NCI-H69 (cell line): ENCODE data around the gene AUTS2.
A peak's percentile ranks its signal among the peaks of the same experiment; 100 is the strongest.

Experiments
- DNase-seq: peaks from one replicate; lab custom pipeline; 2025; lab: John Stamatoyannopoulos, UW

AUTS2 gene

DNA sequence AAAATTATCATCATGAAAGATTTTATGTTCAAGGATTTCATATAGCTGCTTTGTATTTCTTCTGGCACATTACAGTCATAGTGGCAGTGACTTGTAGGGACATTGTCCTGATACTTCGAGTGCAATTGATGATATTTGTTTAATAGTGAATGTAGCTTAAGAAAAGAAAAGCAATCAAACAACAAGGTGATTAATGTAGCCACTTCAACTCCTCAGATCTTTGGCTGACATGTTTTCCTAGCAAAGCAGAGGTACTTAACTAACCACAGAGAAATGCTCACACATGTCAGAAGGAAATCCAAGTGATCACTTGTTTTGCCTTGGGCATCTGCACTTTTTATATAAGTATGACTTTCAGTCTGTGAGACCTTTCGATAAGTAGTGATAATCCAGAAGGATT lies 470.3 kb downstream of the AUTS2 start:
- no peak for DNase-seq

DNA sequence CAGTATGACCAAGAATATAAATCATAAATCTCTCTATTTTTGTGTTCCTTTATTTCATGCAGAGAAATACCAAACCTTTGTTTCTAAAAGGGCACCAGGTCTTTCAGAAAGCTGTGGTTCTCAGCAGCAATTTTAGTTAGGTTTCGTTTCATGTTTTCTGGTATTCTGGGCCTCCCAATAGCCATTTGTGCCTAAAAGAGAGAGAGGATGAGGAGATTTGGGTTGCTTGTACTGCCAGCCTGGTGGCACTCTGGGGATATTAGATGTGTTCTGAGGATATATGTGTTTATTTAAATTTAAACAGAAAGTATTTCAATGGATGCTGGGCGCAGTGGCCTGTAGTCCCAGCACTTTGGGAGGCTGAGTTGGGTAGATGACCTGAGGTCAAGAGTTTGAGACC lies 471.7 kb downstream of the AUTS2 start:
- no peak for DNase-seq

DNA sequence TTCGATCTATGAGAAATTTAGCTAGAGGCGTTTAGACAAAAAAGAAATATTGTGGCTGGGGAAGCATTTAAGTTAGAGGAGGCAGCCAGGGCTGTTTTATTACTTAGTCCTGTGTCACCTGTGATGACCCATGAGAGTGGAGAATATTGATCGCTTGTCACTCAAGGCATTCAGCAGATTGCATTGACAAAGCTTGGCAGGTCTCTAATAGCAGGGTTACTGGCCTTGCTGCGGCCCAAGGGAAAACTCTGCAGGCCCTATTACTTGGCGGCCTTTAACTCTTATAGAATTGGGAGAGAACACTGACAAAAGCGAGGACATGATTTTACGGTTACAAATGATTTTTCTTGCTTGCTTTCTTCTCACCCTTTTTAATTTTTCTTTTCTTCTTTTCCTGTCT lies 473.5 kb downstream of the AUTS2 start:
- DNase-seq = peak; percentile 81

DNA sequence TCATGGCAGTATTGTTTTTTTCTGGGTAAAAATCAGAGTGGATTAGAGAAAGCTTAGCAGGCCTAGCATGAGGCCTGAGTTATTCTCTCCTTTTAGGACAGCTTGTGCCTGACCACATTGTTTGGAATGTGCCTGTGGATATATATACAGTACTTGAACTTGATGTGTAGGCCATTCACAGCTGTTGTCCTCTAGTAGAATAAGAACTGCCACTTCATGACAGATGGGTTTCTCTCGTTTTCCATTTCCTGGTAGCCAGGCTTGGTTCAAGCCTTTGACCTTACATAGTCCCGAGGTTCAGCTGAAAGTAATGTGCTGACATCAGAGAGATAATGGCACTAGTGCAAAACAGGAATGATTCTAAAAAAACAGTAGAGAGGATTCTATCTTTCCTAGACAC lies 473.9 kb downstream of the AUTS2 start:
- DNase-seq = peak; percentile 90

DNA sequence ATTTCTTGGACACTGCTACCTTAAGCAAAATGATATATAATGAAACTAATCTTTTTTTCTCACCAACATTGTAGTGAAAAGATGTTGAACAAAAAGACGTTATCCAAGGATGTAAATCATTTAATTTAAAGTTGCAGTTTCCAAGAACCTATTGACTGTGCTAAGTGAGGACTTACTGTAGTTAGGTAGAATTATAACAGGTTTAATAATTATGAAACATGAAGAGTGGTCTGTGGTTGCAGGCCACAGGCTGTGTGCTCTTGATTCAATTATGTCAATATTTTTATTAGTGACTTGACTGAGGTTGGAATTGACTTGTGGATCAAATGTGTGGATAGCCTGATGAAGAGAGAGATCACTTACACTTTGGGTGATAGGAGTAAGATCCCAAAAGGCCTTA lies 478.1 kb downstream of the AUTS2 start:
- DNase-seq = no peak

DNA sequence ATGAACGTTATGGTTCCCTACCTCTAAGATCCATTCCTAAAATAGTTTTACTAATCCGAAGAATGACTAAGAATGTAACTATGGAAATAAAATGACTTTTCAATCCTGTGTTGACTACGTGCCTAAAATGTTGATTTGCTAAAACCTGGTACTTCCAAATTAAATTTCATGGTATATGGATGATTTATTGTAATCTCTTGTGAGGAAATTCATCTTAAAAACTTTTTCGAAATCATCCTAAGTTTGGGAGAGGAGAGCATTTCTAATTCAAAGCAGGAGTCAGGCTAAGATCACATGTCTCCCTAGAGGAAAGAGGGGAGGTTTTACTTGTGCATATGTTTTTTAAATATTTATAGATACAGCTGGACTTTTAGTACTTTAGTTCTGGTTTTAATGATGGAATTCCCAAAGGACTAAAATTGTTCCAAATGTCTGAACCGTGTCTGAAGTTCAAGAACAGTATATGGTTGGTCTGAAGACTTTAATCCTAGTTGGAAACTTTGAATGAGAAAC lies 483.9 kb downstream of the AUTS2 start:
- no peak for DNase-seq

DNA sequence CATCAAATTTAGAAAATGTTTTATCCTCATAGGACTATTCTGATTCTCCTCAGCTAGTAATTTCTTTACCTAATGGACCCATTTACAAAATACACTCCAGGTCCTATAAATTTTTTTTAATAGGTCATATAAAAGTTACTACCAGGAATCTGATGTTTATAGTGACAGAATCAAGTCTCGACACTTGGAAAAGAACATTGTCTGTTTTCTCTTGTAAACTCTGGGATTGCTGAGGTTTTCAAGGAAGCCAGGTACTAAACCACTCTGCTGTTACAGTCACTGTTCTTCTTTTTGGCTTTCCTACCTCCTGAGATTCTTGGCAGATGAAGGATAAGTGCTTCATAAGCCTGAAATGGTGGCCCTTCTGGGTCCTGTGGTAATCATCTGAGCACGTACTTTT lies 493.1 kb downstream of the AUTS2 start:
- DNase-seq = peak; percentile 17

DNA sequence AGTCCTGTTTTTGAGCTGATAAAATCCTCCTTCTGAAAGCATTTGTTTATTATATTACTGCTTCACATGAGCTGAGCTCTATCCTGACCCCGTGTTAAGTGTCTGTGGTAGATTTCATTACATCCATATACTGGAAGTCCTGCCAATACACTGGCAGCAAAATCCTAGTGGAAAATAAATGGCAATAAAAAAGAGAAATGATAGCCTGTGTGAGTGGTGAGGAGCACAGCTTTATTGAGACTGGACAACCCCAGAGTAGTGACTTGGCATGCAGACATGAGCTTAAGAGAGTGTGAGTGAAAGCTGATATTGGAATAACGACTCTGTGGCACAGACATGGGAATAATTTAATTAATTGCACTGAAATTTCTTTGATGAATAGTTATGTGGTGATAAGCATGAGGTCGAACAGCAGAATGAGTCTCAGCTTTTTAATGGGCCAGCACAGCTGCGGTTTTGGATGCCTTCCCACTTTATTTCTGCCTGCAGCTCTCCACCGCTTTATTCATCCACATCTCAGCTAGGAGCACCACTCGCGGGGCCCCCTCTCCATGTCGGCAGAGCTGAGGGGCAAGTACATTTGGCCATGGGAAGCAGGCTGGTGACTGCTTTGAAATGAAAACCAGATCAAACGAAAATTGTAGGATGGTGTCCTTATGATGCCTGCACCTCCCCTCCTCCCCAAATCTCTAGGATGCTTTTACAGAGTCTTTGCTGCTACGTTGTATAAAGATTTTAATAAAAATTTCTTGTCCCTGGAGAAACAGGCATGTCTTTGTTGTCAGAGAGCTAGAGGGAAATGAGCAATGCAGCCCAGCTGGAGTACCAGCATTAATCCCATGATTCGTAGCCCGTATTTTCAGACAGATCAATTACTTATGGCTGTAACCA lies 494.3 kb downstream of the AUTS2 start:
- peak; percentile 89 for DNase-seq

DNA sequence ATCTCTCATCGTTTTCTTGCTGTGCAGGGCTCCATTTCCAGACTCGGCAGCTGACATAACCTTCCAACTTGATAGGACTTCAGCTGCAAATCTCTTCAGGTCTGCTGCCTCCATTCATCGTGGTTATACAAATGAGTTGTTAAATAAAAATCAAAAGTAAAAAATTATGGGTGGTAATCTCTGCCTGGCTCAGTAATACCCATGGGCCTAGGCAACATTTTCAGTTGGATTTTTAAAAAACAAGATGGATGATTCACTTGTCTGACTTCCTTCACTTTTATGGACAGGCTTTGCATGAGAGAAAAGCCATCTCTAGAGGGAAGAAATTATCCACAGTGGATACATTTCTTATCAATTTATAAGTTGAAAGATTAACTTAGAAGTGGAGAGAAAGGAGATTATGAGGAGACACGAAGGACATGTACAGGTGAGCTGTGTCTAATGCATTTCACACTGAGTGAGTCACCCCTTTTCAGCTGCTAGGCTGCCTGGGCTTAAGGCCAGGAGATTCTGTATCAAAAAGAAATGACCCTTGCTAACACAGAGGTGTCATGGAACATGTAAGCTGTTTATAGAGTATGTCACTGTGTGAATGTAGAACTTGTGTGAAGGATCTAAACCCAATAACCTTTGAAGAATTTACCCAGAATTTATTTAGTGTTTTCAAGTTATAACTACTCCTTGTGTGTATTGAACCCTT lies 495.1 kb downstream of the AUTS2 start:
- peak; percentile 85 for DNase-seq

DNA sequence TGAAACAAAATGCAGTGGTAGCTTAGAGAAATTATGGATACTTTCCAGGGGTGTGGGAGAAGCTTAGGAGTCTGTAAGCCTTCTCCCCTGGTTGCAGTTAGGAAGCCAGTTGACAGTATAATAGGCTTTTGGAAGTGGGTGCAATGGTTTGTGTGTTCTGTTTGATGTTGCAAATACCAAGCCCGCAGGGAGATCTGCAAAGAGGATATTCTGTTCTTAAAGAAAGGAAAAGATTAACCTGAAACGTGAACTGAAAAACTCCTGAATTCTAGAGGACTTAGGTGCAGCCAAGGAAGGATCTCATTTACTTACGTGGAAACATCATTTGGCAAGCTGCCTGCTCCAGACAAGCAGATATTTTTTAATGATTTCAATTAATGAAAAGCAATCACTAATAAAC lies 496.6 kb downstream of the AUTS2 start:
- no peak for DNase-seq

DNA sequence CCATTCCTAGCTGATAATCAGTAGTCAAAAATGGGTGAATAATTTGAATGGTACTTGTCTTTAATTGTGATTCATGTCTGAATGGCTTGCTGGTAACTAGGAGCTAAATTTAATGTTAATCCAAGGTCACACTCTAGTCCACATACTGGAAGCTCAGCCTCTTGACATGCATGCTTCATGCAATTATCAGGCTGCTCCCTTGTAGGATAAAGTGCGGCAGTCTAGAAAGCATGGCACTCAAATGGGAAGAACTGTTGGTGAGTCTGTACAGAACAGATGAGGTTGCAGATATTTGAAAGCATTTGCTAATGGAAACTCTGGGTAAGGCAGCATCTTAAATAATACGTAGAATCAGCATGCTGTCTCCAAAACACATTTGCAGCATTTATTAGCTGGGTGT lies 499.4 kb downstream of the AUTS2 start:
- DNase-seq = peak; percentile 63

DNA sequence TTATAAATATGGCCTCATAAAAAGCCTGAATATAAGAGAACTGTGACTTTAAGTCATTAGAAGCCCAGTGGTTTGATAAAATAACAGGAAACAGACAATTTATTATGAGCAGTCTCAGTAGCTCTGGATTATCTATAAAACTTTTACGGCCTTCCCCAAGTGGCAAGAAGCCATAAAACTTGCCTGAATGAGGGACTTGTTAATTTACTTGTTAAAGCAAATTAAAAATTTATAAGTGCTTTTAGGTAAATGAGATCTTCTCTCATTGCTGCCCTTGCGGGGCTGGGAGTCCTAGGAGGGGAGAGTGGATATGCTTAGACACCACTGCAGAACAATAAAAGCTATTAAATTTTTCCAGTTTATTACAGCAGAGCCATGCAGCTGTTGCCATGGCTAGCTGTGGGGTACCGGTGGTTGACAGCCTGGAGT lies 499.9 kb downstream of the AUTS2 start:
- DNase-seq = peak; percentile 76

DNA sequence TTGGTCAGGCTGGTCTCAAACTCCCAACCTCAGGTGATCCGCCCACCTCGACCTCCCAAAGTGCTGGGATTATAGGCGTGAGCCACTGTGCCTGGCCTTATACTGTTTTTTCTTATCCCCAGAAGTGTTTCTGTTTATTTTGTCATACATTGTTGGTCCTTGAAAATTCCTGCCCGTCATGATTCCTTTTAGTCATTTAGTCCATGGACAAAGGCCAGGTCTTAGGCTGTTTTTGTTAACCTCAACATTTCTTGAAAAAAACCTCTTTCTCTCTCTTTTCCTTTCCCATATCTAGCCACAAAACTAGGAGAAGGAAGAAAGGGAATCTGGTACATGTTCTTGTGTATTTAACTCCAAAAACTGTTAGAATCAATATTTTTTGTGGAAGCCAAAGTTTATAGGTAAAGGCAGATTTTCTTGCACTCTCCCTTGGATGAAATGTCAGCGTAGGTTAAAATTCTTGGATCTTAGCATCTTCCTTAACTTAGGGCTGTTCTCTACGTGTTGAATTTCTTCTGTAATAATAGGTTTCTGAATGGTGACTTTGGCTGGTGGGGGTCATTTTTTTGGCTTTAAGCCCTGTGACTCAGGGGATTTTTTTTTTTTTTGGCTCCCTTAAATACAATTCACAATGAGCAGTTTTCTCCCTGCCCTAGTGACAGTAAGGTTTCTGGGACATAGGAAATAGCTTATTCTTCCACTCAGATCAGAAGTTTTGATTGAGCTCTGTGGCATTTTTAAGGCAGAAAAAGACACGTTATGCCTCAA lies 500.8 kb downstream of the AUTS2 start:
- DNase-seq = peak; percentile 78

DNA sequence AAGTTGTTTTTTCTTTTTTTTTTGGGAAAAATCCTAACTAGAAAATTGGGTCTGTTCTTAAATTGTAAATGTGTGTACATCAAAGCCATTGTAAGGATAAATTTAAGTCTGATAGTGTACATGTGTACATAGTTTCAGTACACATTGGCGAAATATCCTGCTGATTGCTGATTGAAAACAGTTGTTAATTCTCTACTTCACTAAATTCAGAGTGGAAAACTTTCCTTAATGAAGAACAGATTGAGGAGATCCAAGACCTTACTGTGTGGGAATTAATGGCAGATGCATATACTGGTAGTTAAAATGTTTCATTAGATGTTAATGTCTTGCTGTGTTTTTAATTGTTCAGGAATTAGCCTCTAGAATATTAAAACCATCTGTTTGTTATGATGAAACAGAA lies 506.0 kb downstream of the AUTS2 start:
- no peak for DNase-seq

DNA sequence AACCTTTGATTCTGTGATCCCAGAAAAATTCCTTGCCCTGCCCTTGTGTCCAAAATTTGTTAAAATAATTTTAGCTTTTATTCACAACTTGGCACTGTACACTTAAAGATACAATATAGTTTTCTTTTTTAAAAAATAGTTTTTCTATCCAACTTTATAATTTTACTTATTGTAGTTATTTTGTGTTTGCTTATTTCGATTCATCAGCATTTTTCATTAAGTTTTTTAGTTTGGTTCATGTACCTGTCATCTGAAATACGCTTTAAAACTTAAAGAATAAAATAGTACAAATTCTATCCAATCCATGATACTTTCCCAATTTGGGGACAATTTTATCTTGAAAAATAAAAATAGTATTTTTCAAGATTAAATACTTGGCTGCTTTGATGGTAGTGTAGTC lies 514.8 kb downstream of the AUTS2 start:
- no peak for DNase-seq

DNA sequence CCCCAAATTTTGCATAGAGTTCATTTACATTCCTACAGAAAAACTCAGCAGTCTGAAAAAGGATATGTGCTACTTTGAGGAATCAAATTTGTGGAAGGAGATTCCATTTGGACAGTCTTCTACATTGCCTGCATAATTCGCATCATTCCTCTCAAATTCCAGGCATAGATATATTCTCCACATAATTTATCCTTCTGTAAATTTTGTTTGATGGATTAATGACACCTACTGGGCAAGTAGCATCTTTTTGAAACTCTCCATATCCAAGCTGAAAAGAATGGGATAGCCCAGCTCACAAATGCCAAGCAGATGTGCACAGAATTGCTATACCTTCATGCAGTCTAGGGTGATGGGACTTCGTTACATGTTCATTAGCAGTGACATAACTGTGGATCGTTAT lies 515.3 kb downstream of the AUTS2 start:
- no peak for DNase-seq

DNA sequence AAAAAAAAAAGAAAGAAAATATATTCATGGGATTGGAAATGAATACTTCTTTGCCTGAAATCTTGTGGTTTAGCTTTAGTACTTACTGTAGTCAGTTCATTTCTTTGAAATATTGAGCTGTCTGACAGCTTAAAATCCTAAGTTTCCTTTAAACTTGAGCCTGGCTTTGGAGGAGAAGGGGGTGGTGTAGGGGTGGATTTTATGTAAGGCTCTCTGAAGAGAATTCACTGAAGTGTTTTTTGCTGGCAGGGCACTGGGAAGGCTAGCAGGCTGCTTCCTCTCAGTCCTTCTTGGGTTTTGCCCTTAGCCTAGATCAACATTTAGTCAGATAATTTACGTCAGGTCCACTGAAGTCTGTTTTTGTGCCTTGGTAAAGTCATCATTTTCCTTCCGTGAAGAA lies 516.5 kb downstream of the AUTS2 start:
- DNase-seq = no peak

DNA sequence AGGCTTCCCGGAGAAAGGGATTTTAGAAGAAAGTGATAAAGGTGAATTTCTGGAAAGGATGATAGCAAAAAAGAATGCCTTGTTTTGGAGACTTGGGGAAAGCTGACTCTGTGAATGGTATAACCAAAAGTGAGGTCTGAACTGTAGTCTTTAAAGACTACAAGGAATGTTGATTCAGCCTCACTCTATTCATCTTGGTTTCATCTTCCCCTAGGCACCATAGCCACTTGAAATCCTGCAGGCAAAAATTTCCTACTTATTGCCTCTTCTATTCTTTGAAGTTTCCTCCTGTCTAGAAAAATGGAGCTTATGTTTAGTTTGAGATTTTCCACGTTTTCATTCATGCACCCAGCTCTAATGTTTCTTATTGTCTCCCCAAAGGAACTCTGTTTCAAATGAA lies 518.0 kb downstream of the AUTS2 start:
- DNase-seq = no peak

DNA sequence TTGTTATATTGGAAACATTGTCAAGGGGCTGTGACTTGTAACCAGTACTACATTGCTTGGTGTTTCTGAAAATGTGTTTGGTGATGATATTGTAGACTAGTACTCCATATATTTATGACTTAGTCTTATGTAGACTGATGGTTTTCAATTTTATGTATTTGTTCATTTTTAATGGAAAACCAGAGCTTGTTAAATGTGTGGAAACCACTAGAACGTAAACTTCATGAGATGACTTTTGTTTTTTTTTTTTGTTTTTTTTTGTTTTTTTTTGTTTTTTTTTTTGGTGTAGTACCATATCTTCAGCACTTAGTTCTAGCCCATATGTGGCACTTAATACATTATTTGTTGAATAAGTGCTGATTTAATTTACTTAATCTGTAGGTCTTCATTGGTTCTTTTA lies 518.6 kb downstream of the AUTS2 start:
- DNase-seq = no peak

DNA sequence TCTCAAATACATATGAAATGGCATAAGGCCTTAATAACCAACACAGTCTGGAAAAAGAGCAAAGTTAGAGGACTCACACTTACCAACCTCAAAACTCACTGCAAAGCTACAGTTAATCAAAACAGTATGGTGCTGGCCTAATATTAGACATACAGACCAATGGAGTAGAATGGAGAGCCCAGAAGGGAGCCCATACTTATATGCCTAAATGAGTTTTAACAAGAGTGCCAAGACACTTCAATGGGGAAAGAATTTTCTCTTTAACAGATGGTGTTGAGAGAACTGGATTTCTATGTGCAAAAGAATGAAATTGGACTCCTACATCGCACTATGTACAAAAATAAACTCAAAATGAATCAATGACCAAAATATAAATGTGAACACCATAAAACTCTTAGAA lies 522.6 kb downstream of the AUTS2 start:
- DNase-seq = no peak

DNA sequence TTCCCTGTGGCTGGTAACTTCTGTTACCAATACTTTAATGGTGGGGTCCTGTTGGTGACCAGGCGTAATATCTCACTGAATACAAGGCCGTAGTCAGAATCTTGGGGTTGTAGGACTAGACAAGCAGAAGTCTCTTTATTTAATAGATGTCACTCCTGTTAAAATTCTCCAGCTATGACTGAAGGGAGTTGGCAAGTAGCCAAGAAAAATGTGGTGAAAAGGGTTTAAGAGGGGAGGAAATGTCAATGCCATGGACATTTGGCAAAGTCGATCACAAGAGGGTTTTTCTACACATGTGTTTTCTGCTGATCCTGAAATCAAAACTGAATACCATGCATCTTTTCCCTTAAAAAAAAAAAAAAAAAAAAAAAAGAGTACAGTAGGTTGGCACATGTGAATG lies 533.5 kb downstream of the AUTS2 start:
- DNase-seq = peak; percentile 67

DNA sequence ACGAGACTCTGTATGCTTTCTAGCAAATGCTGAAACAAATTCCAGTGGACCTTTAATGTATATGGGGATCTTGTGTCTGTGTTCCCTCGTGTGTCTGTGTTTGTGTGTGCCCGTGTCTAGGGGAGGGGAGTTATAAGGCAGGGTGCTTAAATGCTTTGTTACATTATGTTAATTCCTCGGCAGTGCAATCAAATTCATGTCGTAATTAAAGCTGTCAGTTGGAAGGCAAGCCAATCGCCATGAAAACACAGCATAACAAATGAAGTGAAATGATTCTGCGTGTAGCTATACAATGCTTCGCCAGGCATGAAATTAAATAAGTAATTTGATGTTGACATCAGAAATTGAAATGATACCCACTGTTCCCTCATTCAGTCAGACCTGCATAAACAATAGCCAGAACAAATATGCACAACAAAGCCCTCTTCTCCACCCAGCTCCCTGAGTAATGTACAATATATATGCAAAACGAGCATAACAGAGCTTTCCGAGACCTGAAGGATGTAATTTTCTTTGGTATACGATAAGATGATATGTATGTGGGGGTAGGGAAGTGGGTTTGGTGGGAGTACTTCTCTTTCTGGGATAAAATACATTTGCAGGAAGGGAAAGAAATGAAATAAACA lies 534.1 kb downstream of the AUTS2 start:
- DNase-seq = peak; percentile 81
